ENCODE measurements around the gene AP1AR.

DNA sequence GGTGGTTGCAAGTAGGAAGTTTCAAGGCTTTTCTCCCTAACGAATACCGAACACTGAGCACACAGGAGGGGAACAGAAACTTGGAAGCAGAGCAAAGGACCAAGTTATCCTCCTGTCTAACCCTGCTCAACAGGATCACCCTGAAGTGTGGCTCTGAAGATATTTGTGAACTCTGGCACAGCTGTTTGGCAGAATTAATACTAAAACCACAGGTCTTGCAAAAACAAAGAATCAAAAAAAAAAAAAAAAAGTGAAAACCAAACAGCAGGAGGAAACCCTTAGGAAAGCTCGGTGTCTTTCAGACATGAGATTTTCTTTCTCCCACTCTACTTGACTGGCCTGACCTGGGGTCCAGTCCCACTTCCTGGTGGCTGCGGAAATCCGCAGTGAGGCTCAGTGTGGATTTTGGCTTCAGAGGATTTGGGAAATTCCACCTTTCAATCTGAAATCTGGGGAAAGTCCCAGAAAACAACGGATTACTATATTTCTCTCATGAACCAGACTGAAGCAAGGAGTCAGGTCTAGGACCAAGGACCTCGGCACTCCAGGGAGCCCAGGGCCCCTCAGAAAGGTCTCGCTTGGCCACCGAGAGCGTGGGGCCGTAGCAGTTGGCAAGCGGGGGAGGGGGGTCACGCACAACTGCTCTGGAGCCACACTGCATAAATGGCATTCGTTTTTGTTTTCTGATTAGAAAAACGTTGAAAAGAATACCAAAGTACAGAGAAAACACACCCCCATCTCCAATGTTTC lies 53.2 kb downstream of the AP1AR start:
- TF ChIP-seq, protein P1, sequence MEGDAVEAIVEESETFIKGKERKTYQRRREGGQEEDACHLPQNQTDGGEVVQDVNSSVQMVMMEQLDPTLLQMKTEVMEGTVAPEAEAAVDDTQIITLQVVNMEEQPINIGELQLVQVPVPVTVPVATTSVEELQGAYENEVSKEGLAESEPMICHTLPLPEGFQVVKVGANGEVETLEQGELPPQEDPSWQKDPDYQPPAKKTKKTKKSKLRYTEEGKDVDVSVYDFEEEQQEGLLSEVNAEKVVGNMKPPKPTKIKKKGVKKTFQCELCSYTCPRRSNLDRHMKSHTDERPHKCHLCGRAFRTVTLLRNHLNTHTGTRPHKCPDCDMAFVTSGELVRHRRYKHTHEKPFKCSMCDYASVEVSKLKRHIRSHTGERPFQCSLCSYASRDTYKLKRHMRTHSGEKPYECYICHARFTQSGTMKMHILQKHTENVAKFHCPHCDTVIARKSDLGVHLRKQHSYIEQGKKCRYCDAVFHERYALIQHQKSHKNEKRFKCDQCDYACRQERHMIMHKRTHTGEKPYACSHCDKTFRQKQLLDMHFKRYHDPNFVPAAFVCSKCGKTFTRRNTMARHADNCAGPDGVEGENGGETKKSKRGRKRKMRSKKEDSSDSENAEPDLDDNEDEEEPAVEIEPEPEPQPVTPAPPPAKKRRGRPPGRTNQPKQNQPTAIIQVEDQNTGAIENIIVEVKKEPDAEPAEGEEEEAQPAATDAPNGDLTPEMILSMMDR (IDR thresholded peaks at IDR 0.05) = no peak
- no peak for TF ChIP-seq POLR2A (IDR thresholded peaks at IDR 0.05)

All from heart left ventricle (tissue), 13 donors.